Uterus (tissue), 2 donors: ENCODE measurements around the gene COL6A3.

Experiments used
- POLR2A ChIP-seq, 2 donors: fragments of 450-650 bp; IDR thresholded peaks; one replicate each; pipeline ENCODE4 v1.6.1; 2016; ENCODE audit warnings: antibody characterized with exemption in 2 of 2, mild to moderate bottlenecking in 1 of 2, moderate library complexity in 1 of 2
- TF ChIP-seq, protein P1 (sequence below), 4 experiments: fragments of 200-600 bp in 2 of 4; fragments of 450-650 bp in 2 of 4; sonication (generic) in 2 of 4; IDR thresholded peaks; one replicate each; pipeline ENCODE4 v1.5.1; 2016 to 2019; ENCODE audit warnings: antibody characterized with exemption in 4 of 4, mild to moderate bottlenecking in 2 of 4, moderate library complexity in 1 of 4

DNA sequence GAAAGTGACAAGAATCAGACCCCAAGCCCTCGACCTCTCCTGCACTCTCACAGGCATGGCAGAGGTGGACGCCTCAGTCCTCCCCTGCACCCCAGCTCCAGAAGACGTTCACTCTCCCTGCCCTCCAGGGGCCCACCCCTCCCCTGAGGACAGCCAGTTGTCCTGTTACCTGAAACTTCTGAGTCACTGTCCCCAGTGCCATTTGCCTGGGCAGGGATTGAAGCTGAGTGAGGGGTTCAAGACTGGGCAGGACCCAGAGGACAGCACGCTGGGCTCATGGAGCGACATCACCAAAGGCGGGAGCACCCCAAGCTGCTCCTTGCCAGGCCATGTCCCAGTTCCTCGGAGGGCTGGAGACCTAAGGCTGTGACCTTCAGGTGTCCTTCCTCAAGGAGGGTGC, 34.2 kb upstream of the COL6A3 start:
- TF ChIP-seq, protein P1, sequence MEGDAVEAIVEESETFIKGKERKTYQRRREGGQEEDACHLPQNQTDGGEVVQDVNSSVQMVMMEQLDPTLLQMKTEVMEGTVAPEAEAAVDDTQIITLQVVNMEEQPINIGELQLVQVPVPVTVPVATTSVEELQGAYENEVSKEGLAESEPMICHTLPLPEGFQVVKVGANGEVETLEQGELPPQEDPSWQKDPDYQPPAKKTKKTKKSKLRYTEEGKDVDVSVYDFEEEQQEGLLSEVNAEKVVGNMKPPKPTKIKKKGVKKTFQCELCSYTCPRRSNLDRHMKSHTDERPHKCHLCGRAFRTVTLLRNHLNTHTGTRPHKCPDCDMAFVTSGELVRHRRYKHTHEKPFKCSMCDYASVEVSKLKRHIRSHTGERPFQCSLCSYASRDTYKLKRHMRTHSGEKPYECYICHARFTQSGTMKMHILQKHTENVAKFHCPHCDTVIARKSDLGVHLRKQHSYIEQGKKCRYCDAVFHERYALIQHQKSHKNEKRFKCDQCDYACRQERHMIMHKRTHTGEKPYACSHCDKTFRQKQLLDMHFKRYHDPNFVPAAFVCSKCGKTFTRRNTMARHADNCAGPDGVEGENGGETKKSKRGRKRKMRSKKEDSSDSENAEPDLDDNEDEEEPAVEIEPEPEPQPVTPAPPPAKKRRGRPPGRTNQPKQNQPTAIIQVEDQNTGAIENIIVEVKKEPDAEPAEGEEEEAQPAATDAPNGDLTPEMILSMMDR (IDR thresholded peaks at IDR 0.05), result no peak
- no peak for TF ChIP-seq POLR2A (IDR thresholded peaks at IDR 0.05)
